ENCODE measurements around the gene MSANTD2.

MSANTD2 gene

GRCh38 chr11:124728134-124728533 is 72.1 kb downstream of the MSANTD2 start:
- no peak for DNase-seq

GRCh38 chr11:124727474-124727873 is 72.7 kb downstream of the MSANTD2 start:
- no peak for DNase-seq

- DNase-seq: no peak
Measured at GRCh38 chr11:124725719-124726105, 74.5 kb downstream of the MSANTD2 start.

- DNase-seq: no peak
Measured at GRCh38 chr11:124724979-124725718, 75.1 kb downstream of the MSANTD2 start.

- DNase-seq: no peak
Measured at GRCh38 chr11:124722176-124722575, 78.0 kb downstream of the MSANTD2 start.

GRCh38 chr11:124719534-124719933 is 80.7 kb downstream of the MSANTD2 start:
- DNase-seq: no peak

GRCh38 chr11:124718801-124719200 is 81.4 kb downstream of the MSANTD2 start:
- DNase-seq: no peak

- peak; percentile 26 to 28 for DNase-seq
Measured at GRCh38 chr11:124717786-124718651, 82.2 kb downstream of the MSANTD2 start.

GRCh38 chr11:124717421-124717785 is 82.8 kb downstream of the MSANTD2 start:
- DNase-seq: no peak

GRCh38 chr11:124716591-124716990 is 83.6 kb downstream of the MSANTD2 start:
- DNase-seq: no peak

Measured in CD4-positive, alpha-beta T cell treated with Interleukin-1 beta for 1 hour (primary cell).